Activated T-cell treated with anti-CD3 and anti-CD28 coated beads for 4 hours (primary cell): ENCODE results near the gene WNT10A.
"Not testable (repeated sequence)": the region's sequence is repeated elsewhere in the genome, so short reads cannot be mapped to it uniquely, and the experiment has no call there.

ENCODE experiments used
- DNase-seq: peaks from one replicate; pipeline ENCODE4 v3.0.0-alpha.2; 2020

WNT10A gene

GRCh38 chr2:218895326-218895725 is 14.7 kb downstream of the WNT10A start:
- DNase-seq, result no peak

GRCh38 chr2:218895759-218896500 is 15.3 kb downstream of the WNT10A start:
- no peak for DNase-seq

GRCh38 chr2:218896501-218897393 is 16.1 kb downstream of the WNT10A start:
- peak; percentile 78 for DNase-seq

GRCh38 chr2:218897394-218898108 is 16.9 kb downstream of the WNT10A start:
- no peak for DNase-seq

GRCh38 chr2:218898109-218898878 is 17.6 kb downstream of the WNT10A start:
- DNase-seq, result peak; percentile 77

- no peak for DNase-seq
Measured at GRCh38 chr2:218899147-218899546, 18.5 kb downstream of the WNT10A start.

GRCh38 chr2:218902427-218902826 is 21.8 kb downstream of the WNT10A start:
- DNase-seq, result no peak

- DNase-seq, result no peak
Measured at GRCh38 chr2:218904176-218904575, 23.5 kb downstream of the WNT10A start.

- DNase-seq, result peak; percentile 85
Measured at GRCh38 chr2:218908721-218909619, 28.3 kb downstream of the WNT10A start.

GRCh38 chr2:218910741-218911140 is 30.1 kb downstream of the WNT10A start:
- no peak for DNase-seq

- DNase-seq, result no peak
Measured at GRCh38 chr2:218920504-218920903, 39.9 kb downstream of the WNT10A start.

- DNase-seq, result no peak
Measured at GRCh38 chr2:218924757-218925156, 44.1 kb downstream of the WNT10A start.

- DNase-seq, result no peak
Measured at GRCh38 chr2:218925434-218925833, 44.8 kb downstream of the WNT10A start.

GRCh38 chr2:218927422-218927821 is 46.8 kb downstream of the WNT10A start:
- DNase-seq, result no peak

GRCh38 chr2:218927876-218928275 is 47.2 kb downstream of the WNT10A start:
- DNase-seq, result no peak

GRCh38 chr2:218930488-218930887 is 49.8 kb downstream of the WNT10A start:
- DNase-seq, result not testable (repeated sequence)

GRCh38 chr2:218931751-218932150 is 51.1 kb downstream of the WNT10A start:
- not testable (repeated sequence) for DNase-seq
